DMS 273 (cell line): ENCODE results near the gene IP6K3.
A peak's percentile ranks its signal among the peaks of the same experiment; 100 is the strongest.

Experiments used
- DNase-seq: peaks from one replicate; lab custom pipeline; 2025; ENCODE audit not compliant: unreplicated experiment; lab: John Stamatoyannopoulos, UW

Gene IP6K3

DNA sequence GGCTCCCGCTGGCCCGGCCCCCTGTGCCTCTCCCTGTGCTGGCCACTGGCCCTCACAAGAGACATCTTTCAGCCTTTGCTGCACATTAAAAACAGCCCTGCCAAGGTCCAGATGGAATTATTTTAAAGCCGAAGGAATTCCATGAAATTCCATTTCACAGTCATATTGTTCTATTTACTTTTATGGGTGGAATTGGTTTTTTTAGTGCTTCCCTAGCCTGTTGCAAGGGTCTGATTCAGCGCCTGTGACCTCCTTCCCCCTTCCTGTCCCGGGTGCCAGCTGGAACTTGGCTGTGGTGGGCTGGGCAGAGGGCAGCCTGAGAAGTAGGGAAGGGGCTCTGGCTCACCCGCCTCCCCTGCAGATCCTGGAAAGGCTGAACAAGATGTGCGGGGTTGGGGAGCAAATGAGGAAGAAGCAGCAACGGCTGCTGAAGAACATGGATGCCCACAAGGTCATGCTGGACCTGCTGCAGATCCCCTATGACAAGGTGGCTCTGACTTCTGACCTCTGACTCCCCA, 69.5 kb downstream of the IP6K3 start:
- no peak for DNase-seq

DNA sequence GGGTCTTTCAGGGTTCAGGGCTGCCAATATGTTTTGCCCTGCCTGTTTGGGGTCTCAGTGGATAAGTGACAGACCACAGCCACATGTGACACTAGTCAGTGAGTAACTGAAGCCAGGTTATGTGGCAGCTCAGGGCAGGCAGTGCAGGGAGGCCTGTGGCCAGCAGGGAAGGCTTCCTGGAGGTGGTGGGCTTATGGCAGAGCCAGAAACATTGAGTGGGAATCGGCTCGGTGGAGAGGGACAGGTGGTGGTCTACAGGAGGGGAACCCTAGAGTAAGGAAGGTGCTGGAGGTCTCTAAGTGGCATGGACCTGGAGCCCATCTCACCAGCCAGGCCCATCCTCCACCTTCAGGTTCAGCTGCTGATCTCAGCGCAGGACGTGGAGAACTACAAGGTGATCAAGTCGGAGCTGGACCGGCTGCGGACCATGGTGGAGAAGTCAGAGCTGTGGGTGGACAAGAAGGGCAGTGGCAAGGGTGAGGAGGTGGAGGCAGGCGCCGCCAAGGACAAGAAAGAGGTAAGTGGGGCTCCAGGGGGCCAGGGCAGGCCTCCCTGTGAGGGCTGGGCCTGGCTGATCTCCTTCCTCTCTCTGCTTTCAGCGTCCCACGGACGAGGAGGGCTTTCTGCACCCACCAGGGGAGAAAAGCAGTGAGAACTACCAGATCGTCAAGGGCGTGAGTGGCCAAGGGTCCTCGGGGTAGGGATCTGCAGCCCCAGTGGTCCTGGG, 70.1 kb downstream of the IP6K3 start:
- DNase-seq = no peak

DNA sequence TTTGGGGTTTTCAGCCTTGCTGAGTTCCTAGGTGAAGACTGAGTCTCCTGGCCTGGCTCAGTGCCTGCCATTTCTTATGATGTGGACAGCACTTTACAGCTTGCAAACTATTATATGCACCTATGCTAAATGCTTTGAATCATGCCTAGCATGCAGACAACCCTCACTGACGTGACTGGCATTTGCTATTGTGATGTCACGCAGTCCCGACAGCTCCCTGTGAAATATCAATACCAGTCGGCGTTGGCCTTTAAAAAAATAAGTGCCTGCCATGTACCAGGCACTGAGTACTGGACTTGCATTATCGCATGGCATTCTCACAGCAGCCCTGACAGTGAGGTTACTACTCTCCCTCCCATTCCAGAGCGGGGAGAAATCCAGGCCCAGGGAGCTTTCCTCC, 70.7 kb downstream of the IP6K3 start:
- DNase-seq = no peak

DNA sequence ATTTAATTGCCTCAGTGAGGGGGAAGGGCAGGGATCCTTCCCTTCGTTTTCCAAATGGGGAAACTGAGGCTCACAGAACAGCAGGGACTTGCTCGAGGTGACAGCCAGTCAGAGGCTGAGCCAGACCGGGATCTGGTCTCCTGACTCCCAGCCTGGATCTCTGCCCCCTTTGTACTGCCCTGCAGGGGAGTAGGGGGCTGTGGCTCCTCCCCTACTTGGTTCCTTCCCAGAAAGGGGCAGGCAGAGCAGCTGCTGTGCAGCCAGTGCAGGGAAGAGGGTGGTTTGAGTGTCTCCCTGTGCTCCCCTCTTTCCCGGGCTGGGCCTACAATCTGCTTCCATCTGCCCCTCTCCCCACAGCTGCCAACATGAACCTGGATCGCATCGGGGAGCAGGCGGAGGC, 72.9 kb downstream of the IP6K3 start:
- DNase-seq = peak; percentile 42

DNA sequence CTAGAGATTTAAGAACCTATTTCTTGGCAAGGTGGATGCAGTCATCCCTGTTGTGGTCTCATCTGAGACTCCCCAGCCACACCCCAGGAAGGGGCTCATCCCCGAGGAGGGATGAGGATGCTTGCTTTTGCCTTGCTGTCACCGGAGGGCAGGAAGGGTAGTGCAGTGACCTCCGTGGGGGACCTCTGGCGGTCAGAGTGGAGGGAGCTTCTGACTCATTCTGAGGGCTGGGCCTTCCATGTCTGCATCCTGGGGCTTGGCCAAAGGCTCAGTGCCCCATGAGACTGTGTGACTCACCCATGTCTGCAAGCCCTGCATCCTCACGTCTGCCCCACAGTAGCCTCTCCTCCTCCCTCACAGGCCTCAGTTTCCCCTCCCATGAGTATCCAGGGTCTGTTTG, 73.9 kb downstream of the IP6K3 start:
- DNase-seq = peak; percentile 64

DNA sequence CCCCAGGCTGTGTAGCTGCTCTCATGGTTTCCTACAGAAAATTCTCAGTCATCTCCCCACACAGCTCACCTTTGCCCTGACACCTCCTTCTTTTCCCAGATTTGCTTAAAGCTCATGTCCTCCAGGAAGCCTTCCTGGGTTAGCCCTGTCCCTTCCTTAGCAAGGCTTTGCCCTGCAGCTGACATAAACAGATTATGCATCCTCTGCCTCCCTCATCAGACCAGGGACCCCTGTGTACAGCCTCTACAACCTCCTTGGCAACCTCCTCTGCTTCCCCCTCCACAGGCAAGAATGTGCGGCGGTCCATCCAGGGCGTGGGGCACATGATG, 75.0 kb downstream of the IP6K3 start:
- DNase-seq = no peak
